Activated T-cell treated with anti-CD3 and anti-CD28 coated beads, Interleukin-2, amount 50 U/mL, for 1 hour (primary cell): ENCODE measurements around the gene FHOD3.

Experiments used
- DNase-seq: peaks from one replicate; pipeline ENCODE4 v3.0.0-alpha.2; 2020

FHOD3 gene

DNA sequence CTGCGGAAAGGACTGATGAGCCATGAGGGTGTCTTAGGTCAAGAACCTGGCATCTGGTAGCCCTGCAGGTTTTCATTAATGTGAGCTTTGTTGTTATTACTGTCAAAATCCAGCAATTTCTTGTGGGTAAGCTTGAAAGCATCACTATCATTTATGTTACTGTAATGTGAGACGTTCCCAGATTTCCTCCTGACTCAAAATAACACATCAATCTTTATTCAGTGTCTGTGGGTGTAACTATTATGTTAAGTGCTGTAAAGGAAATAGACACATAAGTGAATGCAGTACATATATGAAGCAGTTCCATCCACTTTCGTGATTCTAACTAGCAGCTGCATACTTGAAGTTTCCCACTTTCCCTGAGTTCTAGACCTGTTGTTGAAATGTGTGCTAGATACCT lies 89.8 kb downstream of the FHOD3 start:
- no peak for DNase-seq

DNA sequence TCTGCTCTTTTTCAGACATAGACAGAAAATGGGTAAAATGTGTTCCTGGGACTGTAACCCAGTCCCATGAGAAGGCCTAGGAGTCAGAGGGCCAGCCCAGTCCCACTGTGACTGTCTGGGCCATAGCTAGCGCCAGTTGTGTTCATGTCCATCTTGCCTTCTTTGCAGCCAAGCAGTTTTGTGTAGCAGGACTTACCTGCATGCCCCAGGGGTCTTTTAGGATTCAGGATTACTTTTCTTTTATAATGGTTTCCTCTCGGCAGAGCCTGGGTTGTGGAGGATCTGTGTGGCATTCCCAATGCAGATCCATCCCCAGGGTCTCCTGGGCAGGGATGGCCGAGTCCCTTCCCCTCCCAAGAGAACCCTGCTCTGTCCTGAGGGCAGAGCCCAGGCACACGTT lies 90.8 kb downstream of the FHOD3 start:
- no peak for DNase-seq

DNA sequence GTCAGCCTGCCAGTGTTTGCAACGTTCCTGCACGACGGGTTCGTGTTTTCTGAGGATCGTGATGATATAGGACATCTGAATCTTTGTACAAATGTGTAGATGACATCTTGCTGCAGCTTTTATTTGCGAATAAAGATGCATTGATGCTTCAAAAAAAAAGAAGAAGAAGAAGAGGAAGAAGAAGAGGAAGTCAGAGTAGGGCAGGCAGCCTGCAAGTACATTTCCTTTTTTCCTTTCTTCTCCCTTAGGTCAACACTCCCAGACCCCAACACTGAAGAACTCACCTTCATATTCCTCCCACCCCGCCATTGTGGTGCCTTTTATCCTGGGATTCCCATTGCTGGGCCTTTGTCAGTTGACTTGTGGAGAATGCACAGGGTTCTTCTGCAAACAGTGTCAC lies 91.5 kb downstream of the FHOD3 start:
- DNase-seq, result no peak

DNA sequence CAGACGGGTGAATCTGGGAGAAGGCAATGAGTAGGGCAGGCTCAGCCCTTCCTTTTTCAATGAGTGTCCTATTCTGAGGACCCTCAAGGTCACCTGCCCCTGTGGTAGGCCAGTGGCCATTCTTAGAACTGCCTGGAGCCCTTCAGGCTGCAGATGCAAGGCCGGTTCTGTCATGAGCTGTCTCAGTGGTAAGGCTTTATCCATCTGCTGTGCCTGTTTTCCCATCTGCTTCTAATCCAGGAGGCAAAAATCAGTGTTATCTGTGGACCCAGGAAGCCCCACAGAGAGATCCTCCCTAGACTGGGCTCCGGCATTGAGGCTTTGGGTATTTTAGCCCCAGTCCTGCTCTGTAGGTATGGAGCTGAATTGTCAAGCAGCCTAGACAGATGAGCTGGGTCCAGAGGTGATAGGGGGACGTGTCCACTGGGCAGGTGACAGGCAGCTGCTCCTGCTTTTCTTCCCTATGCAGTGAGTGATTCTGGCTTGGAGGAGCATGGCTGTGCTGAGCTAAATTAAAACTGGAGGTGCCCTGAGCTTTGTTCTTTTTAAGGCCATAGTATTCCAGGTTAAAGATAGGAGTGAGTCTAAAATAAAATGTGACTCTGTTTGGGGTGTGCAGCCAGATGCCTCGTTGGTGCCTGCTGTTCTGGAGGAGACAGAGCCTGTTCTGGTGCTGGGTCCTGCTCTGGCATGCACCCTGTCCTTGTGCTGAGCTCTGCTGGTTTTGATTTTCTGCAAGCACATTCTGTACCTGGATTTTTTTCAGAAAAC lies 92.5 kb downstream of the FHOD3 start:
- DNase-seq, result no peak

DNA sequence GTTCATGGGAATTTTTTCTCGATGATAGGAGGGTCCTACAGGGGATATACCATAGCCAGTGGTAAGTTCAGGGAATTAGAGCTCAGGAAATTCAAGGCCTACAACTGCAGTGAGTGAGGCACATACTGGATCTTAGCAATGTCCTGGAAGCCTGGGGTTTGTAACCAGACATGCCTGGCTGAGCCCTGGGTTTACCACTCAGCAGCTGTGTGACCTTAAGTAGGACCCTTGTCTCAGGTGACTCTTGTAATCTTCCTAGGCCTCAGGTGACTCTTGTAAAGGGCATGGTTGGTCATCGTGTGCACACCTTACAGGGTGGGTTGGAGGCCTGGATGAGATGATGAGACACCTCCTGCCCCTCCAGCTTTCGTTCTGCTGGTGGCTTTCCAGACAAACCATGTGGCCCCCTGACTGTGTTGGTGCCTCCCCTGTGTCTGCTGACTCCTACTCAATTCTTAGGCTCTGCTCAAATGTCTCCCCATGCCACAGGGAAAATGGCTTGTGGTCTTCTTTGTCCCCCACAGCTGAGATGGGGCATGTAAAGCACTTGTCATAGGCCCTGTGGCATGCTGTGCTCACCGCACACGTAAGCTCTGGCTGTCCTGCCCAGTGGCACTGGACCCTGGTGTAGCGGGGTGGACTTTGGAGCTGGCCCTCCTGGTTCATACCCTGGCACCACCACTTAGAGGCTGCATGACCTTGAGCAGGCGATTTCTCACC lies 94.1 kb downstream of the FHOD3 start:
- no peak for DNase-seq

DNA sequence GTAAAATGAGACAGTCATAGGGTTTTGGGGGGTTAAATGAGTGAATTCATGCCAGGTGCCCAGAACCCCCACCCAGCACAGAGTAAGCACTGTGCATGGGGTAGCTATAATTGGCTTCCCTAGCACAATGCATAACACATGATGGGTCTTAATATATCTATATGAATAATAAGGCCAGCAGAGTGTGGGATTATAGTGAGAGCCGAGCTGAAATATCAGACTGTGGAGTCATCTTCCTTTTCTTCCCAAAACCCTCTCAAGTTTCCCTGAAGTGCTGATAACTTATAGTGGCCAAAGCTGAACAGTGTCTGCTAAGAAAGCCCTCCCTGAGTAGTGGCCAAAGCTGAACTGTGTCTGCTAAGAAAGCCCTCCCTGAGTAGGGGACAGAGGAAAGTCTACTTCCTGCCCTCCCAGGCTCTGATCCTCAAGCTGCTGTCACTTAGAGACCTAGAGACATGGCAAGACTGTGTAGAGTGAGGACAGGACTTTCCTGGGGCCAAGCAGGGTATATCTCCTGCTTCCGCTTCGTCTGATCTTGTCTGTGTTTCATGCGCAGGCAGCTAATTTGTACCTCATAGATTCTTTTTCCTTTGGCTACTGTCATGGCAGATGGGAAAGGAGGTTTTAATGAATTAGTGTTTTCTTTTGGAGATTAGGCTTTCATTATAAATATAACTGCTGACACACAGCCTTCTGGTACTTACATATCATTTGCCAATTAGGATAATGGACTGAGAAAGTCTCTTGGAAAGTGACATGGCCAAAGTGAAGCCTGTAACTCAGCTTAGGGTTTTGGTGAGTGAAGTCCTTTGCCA lies 94.9 kb downstream of the FHOD3 start:
- DNase-seq, result no peak

DNA sequence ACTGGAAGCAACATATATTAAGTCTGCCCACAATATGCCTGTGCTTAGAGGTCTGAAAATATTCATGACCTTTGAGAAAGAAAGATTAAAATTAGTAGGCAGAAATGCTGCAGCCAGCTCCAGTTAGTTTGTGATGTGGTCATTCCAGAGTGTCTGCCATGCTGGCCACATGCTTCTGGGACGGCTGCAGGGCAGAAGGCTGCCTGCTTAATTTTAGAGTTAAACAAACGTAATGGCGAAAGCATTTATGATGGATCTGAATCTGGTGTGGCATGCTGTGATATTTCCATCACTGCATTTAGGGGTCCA lies 95.4 kb downstream of the FHOD3 start:
- DNase-seq, result no peak

DNA sequence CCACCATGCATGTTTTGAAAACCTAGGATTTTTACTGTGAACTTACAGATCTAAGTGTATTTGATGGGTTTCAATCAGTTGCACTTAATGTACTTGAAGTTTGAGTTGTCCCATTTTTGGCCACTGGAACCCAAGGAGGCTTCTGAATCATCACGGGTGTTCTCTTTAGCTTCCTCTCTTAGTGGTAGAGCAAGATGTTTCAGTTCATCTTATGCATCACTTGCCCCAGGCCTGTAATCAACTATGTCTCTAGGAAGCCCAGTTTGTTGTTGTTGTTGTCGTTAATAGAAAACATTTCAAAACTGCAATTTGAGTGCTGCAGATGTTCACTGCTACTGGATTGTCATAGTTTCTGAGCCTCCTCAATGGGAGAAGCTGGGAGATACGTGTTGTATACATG lies 97.0 kb downstream of the FHOD3 start:
- no peak for DNase-seq

DNA sequence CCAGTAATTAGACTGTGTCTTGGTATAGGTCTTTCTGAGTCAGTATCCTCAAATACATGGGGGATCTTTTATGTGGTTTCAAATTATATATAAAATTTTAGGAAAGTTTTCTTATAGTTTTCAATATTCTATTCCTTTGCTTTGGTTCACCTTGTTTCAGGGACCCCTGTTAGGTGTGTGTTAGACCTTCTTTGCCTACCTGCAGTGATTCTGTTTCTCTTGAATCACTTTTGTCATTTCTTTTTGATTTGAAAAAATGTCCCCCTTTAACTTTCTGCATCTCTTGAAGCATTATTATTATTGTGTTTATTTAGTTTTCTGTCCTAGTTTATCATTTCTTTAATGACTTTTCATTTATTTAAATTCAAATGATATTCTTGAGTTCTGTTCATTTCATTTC lies 98.7 kb downstream of the FHOD3 start:
- no peak for DNase-seq

DNA sequence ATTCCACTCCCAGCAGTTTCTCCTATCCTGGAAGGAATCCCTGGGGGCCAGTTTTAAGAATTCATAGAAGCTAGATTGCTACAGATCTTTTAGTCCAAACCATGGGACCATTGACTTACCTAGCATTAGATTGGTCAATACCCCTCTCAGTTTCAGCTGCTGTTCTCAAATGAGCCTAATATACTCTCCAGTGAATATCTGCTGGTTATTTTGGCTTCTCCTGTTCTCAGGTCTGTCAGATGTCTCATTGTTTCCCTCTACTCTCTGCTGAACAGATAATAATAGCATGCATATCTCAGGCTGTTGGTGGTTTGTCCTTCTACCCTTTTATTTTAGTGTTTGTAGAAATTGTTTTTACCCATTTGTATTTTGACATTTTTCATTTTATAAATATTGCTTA lies 99.5 kb downstream of the FHOD3 start:
- DNase-seq, result no peak

DNA sequence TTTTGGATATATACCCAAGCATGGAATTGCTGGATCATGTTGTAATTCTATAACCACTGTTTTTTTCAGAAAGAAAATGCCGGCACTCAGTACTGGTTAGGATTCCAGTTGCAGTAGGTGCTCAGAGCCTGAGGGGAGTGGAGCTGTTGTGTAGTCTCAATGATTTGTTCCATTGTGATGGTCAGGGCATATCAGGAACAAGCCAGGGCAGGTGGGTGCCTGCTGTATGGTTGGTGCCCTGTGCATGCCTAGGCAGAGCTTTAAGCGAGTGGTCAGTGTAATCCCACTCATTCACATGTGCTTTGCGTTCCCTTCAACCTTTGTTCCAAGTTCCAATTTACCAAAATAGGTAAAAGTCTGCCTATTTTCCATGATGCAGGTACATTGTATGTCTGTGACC lies 100.9 kb downstream of the FHOD3 start:
- DNase-seq, result no peak

DNA sequence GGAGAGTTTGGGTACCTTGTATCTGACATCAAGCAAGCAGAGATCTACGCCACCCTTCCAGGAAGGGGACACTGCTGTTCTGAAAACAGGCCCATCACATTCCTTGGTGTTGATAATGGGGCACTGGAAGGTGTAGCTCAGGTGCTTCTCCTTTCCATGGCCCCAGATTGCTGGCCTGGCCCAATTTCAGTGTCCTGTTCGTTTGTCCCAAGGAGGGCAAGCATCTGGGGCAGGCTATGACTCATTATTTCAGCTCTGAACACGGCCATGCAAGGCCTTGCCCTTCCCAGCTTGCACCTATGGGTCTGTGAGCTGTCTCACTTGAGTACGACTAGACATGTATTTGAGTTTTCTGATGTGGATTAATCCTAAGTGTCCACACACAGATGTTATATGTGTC lies 101.5 kb downstream of the FHOD3 start:
- no peak for DNase-seq

DNA sequence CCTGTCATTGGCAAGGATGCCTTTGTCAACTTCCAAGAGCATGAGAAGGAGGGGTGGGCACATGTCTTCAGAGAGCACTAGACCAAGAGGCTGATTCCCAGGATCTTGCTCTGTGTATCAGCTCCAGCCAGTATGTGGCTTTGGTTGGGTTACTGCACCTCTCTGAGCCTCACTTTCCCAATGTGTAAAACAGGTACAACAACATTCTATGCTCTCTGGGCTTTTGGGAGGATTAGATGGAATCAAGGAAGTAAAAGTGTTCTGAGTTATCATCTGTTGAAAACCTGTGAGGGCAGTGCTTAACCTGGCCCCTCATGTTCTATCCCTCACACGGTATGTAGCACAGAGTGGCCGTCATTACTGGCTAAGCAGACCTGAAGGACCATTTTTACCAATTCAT lies 103.9 kb downstream of the FHOD3 start:
- DNase-seq, result no peak

DNA sequence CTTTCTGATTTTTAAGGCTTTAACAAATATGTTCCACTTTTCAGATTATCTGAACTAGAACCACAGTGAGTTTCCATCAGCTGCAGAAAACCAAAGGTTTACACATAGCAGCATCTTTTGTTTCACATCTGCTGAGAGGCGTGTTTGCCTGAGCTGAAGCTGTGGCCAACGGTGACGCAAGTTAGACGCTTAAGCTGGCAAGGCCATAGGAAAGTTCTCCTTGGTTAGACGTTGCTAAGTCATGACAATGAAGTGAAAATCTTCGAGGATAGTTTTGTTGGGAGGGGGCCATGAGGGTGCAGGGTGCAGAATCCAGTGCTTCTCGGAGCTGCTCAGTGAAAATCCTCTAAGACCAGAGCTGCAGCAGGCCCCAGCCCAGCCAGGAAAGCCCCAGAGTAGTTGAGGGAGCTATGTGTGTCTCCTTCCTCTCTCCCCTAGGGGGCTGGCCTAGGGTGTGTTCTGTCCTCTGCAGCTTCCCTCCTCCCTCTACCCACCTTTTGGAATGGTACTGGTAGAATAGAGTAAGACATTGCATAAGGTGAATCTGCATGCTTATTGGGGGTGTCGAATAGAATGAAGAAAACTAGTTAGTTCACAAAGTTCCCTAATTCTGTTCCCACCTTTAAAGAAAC lies 105.4 kb downstream of the FHOD3 start:
- no peak for DNase-seq

DNA sequence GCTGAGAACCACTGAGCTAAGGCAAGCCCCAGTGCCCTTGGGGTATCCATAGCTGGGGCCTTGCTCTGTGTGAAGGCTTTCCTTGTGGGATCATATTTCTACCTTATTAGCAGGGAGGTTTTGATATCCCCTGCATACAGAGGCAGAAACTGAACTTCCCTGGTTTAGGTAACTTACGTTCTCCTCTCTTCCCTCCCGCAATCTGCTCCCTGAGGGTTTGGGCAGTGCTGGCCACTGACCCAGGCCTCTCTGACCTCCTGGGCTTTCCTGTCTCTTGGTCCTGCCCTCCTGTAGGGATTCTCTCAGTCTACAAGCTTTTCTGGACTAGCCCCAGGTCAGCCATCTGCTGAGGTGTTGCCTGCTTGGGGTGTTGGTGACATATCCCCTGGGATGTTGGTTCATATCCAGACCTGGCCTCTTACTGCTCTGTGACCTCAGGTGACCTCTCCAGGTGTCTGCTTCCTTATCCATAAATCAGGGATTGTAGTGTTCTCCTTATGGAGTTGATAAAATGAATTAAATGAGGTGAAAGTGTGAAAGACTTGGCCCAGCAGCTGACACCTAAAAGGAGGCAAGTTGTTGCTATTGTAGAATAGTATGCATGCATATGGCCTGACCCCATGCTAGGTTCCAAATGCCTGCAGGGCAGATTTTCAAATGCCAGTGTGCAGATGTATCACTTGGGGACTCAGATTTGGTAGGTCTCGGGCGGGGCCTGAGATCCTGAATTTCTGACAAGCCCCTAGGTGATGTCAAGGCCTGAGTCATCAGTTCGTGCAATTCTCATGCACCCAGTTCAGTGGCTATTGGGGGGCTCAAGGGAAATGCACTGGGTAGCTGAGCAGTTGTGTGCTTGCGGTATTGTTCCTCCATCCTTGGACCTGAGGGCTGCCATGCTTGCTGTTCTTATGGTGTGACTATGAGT lies 106.6 kb downstream of the FHOD3 start:
- DNase-seq, result no peak

DNA sequence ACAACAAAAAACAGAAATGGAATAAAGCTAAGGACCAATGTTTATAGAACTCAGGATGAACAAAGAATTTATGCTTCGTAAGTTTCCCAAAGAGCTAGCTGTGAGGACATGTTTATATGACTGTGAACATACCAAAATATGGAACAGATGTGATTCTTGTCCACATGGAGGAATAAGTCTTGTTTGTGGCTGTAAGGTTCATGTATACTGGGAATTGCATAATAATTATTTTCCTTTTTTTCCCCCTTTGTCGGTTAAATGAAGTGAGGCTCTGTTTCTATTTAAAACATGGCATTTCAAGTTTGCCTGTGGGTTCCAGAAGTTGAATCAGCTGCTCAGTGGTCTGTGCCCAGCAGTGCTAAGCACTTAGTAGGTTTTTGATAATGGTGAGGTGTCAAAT lies 108.1 kb downstream of the FHOD3 start:
- DNase-seq, result no peak

DNA sequence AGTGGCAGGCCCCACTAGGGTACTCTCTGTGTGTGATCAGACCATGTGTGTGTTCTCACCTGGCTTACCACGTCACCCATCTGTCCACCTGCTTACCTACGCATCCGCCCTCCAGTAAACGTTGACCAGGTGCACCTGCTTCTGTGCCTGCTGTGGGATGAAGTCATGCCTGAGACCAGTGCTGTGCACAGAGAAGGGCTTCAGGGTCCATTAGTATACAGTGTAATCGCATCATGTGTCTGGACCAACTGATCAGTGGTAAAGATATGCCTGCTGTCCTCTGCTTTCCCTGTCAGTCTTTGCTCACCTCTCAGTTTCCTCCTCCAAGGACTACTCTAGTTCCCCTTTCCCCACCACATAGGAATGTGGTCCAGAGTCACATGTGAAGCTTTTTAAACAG lies 109.3 kb downstream of the FHOD3 start:
- no peak for DNase-seq

DNA sequence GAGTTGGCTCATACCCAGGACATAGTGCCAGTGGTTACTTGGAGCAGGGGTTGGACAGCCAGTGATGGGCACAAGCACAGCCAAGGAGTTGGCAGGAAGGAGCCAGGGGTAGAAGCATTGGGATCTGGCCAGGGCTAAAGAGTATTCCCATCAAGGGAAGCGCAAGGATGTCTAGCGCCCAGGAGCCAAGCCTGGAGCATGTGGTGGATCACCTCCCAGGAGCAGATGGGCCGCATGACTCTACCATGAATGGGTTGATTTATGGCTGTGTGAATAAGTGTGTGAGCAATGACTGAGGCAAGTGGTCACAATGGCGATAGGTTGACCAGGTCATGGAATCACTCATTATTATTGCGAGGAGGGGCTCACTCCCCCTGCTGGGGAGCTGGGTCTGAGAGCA lies 111.1 kb downstream of the FHOD3 start:
- DNase-seq, result no peak

DNA sequence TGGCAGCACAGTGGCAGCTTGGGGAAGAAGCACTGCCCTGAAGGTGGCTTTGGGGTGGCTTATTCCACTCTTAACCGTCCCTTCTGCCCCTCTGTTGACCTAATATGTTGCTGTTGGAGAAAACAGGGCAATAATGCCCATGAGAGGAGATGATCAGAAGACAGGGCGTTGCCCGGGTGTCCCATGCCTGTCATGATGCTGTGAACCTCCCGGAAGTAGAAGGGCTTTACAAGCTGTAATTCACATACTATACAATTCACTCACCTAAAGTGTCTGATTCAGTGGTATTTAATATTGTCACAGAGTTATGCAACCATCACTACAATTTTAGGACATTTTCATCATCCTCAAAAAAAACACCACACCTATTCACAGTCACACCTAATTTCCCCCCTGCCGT lies 112.3 kb downstream of the FHOD3 start:
- DNase-seq, result no peak

DNA sequence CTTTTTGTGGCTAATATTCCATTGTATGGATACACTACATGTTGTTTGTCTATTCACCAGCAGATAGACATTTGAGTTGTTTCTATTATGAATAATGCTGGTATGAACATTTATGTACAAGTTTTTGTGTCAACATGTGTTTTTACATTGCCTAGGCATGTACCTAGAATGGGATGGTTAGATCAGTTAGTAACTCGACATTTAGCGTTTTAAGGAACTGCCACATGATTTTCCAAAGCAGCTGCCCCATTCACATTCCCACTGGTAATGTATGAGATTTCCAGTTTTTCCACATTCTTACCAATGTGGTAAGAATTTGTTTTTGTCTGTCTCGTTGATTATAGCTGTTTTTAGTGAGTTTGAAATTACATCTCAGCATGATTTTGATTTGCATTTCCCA lies 112.8 kb downstream of the FHOD3 start:
- DNase-seq, result no peak

DNA sequence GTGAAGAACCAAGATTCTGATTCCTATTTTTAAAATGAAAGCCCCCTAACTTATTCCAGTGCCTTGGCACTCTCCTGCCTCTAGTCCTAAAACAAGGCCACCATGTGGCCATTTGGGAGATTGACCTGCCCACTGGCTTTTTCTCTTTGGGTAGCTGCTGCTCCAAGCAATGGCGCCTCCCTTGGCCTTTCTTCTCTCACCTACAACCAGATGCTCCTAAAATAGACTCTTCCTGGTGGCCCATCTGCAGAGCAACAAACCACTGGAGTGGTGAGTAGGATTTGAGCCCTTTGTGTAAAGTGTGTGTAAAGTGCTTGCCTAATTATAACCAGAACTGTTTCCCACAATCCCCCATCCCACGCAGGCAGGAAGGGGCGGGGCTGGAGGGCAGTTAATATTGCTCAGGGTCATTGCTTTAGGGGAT lies 114.2 kb downstream of the FHOD3 start:
- DNase-seq, result no peak

DNA sequence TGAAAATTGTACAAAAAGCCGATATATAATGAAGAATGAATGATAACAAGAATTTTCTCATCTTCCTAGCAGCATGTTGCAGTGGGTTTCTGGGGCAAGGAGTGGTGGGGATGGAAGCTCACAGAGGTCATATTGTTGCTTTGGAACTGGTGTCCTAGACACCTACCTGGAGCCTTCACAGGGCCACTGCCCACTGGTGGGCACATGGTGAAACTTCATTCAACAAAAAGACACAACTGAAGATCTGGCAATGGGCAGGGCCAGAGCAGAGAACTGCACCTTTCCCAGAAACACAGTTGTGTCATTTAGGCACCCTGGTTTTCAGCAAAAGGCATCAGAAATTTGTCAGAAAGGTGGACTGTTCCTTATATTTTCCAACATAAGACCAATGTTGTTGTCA lies 115.3 kb downstream of the FHOD3 start:
- DNase-seq, result no peak

DNA sequence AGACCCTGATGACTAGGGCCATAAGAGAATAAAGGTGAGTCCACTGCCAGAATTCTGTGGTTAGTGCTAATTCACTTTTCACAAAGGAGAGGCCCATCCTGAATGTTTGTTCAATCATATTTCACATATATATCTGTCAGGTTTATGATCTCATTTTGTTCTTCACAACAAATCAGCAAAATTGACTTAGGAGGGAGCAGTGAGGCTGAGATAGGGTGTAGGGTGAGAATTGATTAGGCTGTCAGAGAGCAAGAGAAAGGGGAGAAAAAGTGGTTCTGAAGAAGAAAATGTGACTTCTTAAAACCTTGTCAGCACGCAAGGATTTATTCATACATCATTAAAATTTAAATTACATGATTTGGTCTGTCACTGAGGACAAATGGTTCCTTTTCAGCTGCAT lies 117.7 kb downstream of the FHOD3 start:
- DNase-seq, result no peak
